Trophoblast cell (in vitro differentiated cells and primary cell): Measurements from ENCODE around the gene SLC2A10.
A peak's percentile ranks its signal among the peaks of the same experiment; 100 is the strongest.

Source experiments
- DNase-seq, 2 donors: peaks; one replicate each; pipeline ENCODE4 v3.0.0-alpha.2; 2016
- H2AFZ ChIP-seq: 2 replicates; pipeline ENCODE4 v1.6.1; 2013; ENCODE audit warnings: low read length, moderate library complexity, mild to moderate bottlenecking; ENCODE audit not compliant: insufficient read depth, poor library complexity
- H2AK5ac ChIP-seq: 2 replicates; pipeline ENCODE4 v1.6.1; 2013; ENCODE audit warnings: mild to moderate bottlenecking, low read length
- H2BK120ac ChIP-seq: 2 replicates; pipeline ENCODE4 v1.6.1; 2013; ENCODE audit warnings: low read length, mild to moderate bottlenecking, moderate library complexity; ENCODE audit not compliant: insufficient read depth, poor library complexity
- H2BK12ac ChIP-seq: 2 replicates; pipeline ENCODE4 v1.6.1; 2013; ENCODE audit warnings: mild to moderate bottlenecking, low read length, moderate library complexity
- H2BK5ac ChIP-seq: 2 replicates; pipeline ENCODE4 v1.6.1; 2013; ENCODE audit warnings: low read length, low read depth, moderate library complexity, mild to moderate bottlenecking; ENCODE audit not compliant: poor library complexity
- H3K14ac ChIP-seq: 2 replicates; pipeline ENCODE4 v1.6.1; 2013; ENCODE audit warnings: mild to moderate bottlenecking, low read length
- H3K18ac ChIP-seq: 2 replicates; pipeline ENCODE4 v1.6.1; 2013; ENCODE audit warnings: mild to moderate bottlenecking, low read length
- H3K23ac ChIP-seq: 2 replicates; pipeline ENCODE4 v1.6.1; 2013; ENCODE audit warnings: low read length
- H3K27ac ChIP-seq: 2 replicates; pipeline ENCODE4 v1.5.1; 2013; ENCODE audit warnings: low read depth, mild to moderate bottlenecking, inconsistent platforms, low read length, moderate library complexity
- H3K27me3 ChIP-seq: 2 replicates; pipeline ENCODE4 v1.6.1; 2013; ENCODE audit warnings: inconsistent platforms, mild to moderate bottlenecking, low read length, moderate library complexity; ENCODE audit not compliant: insufficient read depth
- H3K36me3 ChIP-seq, 2 experiments: 1 replicate in 1 of 2; 2 replicates in 1 of 2; pipeline ENCODE4 v1.6.1; 2013; ENCODE audit warnings: low read length in 2 of 2, mild to moderate bottlenecking in 2 of 2, moderate library complexity in 1 of 2; ENCODE audit not compliant: insufficient read depth in 2 of 2, control insufficient read depth in 1 of 2
- H3K4ac ChIP-seq: 2 replicates; pipeline ENCODE4 v1.6.1; 2013; ENCODE audit warnings: low read depth, mild to moderate bottlenecking, low read length, moderate library complexity
- H3K4me1 ChIP-seq, 2 experiments: 1 replicate in 1 of 2; 2 replicates in 1 of 2; pipeline ENCODE4 v1.6.1; 2013; ENCODE audit warnings: low read length in 2 of 2, mild to moderate bottlenecking in 2 of 2, moderate library complexity in 1 of 2; ENCODE audit not compliant: insufficient read depth in 2 of 2, control insufficient read depth in 1 of 2
- H3K4me2 ChIP-seq: 2 replicates; pipeline ENCODE4 v1.6.1; 2013; ENCODE audit warnings: inconsistent platforms, mild to moderate bottlenecking, low read length, moderate library complexity
- H3K4me3 ChIP-seq: 2 replicates; pipeline ENCODE4 v1.5.1; 2013; ENCODE audit warnings: mild to moderate bottlenecking, low read depth, low read length, inconsistent platforms
- H3K79me1 ChIP-seq: one replicate; pipeline ENCODE4 v1.6.1; 2013; ENCODE audit warnings: low read length
- H3K79me2 ChIP-seq: 2 replicates; pipeline ENCODE4 v1.6.1; 2013; ENCODE audit warnings: low read length, mild to moderate bottlenecking; ENCODE audit not compliant: control insufficient read depth, insufficient read depth, poor library complexity
- H3K9ac ChIP-seq: 2 replicates; pipeline ENCODE4 v1.6.1; 2013; ENCODE audit warnings: mild to moderate bottlenecking, low read length
- H3K9me3 ChIP-seq: 2 replicates; pipeline ENCODE4 v1.6.1; 2013; ENCODE audit warnings: low read depth, mild to moderate bottlenecking, control low read depth, inconsistent platforms, low read length; ENCODE audit not compliant: insufficient read depth
- H4K12ac ChIP-seq: 2 replicates; pipeline ENCODE4 v1.6.1; 2013; ENCODE audit warnings: low read depth, mild to moderate bottlenecking, low read length, moderate library complexity
- H4K8ac ChIP-seq: 2 replicates; pipeline ENCODE4 v1.6.1; 2013; ENCODE audit warnings: low read depth, mild to moderate bottlenecking, low read length, moderate library complexity
- H4K91ac ChIP-seq: one replicate; pipeline ENCODE4 v1.6.1; 2013; ENCODE audit warnings: low read depth, mild to moderate bottlenecking, low read length, moderate library complexity
- WGBS: extraction: QIAGEN DNeasy Blood & Tissue Kit; methylation state at CpG from one replicate; pipeline ENCODE4 v1.1.7; 2013; ENCODE audit warnings: missing lambda C conversion rate; ENCODE audit not compliant: insufficient read length, insufficient coverage; ENCODE audit errors: extremely low coverage; 5-methylcytosine and 5-hydroxymethylcytosine counted together

The SLC2A10 gene

GRCh38 chr20:46757135-46757534 lies 47.7 kb downstream of the SLC2A10 start:
- no peak overlapping the region for H3K23ac ChIP-seq
- no peak overlapping the region for H2BK12ac ChIP-seq
- no peak overlapping the region for H3K18ac ChIP-seq
- H4K12ac ChIP-seq: no peak overlapping the region
- no peaks in the 10 kb centered on the region for H3K27me3 ChIP-seq
- no peak for DNase-seq
- H4K8ac ChIP-seq: no peak overlapping the region
- no peak overlapping the region for H2AK5ac ChIP-seq
- H3K14ac ChIP-seq: no peak overlapping the region
- H3K36me3 ChIP-seq: no peaks in the 10 kb centered on the region
- no peaks in the 10 kb centered on the region for H3K79me1 ChIP-seq
- H3K79me2 ChIP-seq: no peaks in the 10 kb centered on the region
- no peak overlapping the region for H2AFZ ChIP-seq
- H3K4me2 ChIP-seq: no peak overlapping the region
- H2BK120ac ChIP-seq: no peak overlapping the region
- no peak overlapping the region for H3K27ac ChIP-seq
- no peak overlapping the region for H3K4me3 ChIP-seq
- H3K4me1 ChIP-seq: no peaks in the 10 kb centered on the region
- H4K91ac ChIP-seq: no peak overlapping the region
- WGBS: no CpG with 5 or more reads among the region's 9 CpGs
- H3K9me3 ChIP-seq: peaks cover 2% of the 10 kb centered on the region
- H2BK5ac ChIP-seq: no peak overlapping the region
- no peak overlapping the region for H3K4ac ChIP-seq
- no peak overlapping the region for H3K9ac ChIP-seq

- H3K36me3 ChIP-seq: no peaks in the 10 kb centered on the region
- no peak overlapping the region for H2AK5ac ChIP-seq
- H3K14ac ChIP-seq: no peak overlapping the region
- H3K27ac ChIP-seq: no peak overlapping the region
- H4K8ac ChIP-seq: no peak overlapping the region
- H2BK120ac ChIP-seq: no peak overlapping the region
- no peak overlapping the region for H3K4me3 ChIP-seq
- H3K23ac ChIP-seq: no peak overlapping the region
- DNase-seq: peak; percentile 25 to 71
- H3K4me1 ChIP-seq: no peaks in the 10 kb centered on the region
- H2BK5ac ChIP-seq: no peak overlapping the region
- no CpG with 5 or more reads among the region's 17 CpGs for WGBS
- H4K91ac ChIP-seq: no peak overlapping the region
- no peak overlapping the region for H3K4ac ChIP-seq
- no peaks in the 10 kb centered on the region for H3K27me3 ChIP-seq
- H3K18ac ChIP-seq: no peak overlapping the region
- H3K9me3 ChIP-seq: peaks cover 2% of the 10 kb centered on the region
- no peak overlapping the region for H4K12ac ChIP-seq
- no peaks in the 10 kb centered on the region for H3K79me2 ChIP-seq
- H3K79me1 ChIP-seq: no peaks in the 10 kb centered on the region
- H3K9ac ChIP-seq: no peak overlapping the region
- no peak overlapping the region for H3K4me2 ChIP-seq
- H2BK12ac ChIP-seq: no peak overlapping the region
- H2AFZ ChIP-seq: no peak overlapping the region
Measured at GRCh38 chr20:46757754-46758678, 48.6 kb downstream of the SLC2A10 start.

- Histone ChIP-seq H2BK5ac (no peak overlapping the region), H3K4me2 (no peak overlapping the region), H3K27me3 (no peaks in the 10 kb centered on the region), H3K79me1 (no peaks in the 10 kb centered on the region), H4K91ac (no peak overlapping the region), H3K9me3 (peaks cover 2% of the 10 kb centered on the region), H3K4me1 (no peaks in the 10 kb centered on the region), H3K18ac (no peak overlapping the region), H2AFZ (no peak overlapping the region), H3K79me2 (no peaks in the 10 kb centered on the region), H3K36me3 (no peaks in the 10 kb centered on the region), H3K23ac (no peak overlapping the region), H3K4me3 (no peak overlapping the region), H3K27ac (no peak overlapping the region), H4K8ac (no peak overlapping the region), H4K12ac (no peak overlapping the region), H2AK5ac (no peak overlapping the region), H3K4ac (no peak overlapping the region), H3K14ac (no peak overlapping the region), H2BK12ac (no peak overlapping the region), H3K9ac (no peak overlapping the region), H2BK120ac (no peak overlapping the region)
- WGBS: no CpG with 5 or more reads among the region's 6 CpGs
- DNase-seq: no peak
Measured at GRCh38 chr20:46758929-46759669, 49.6 kb downstream of the SLC2A10 start.

- Histone ChIP-seq H3K9ac (no peak overlapping the region), H3K18ac (no peak overlapping the region), H3K23ac (no peak overlapping the region), H3K4me2 (no peak overlapping the region), H3K4me3 (no peak overlapping the region), H3K27me3 (no peaks in the 10 kb centered on the region), H3K79me2 (no peaks in the 10 kb centered on the region), H3K27ac (no peak overlapping the region), H2AK5ac (no peak overlapping the region), H4K8ac (no peak overlapping the region), H2BK5ac (no peak overlapping the region), H2AFZ (no peak overlapping the region), H2BK12ac (no peak overlapping the region), H3K4ac (no peak overlapping the region), H3K79me1 (no peaks in the 10 kb centered on the region), H2BK120ac (no peak overlapping the region), H4K12ac (no peak overlapping the region), H3K14ac (no peak overlapping the region), H3K36me3 (no peaks in the 10 kb centered on the region), H3K4me1 (peaks cover 0 to 2% of the 10 kb centered on the region in 2 experiments), H4K91ac (no peak overlapping the region), H3K9me3 (peaks cover 2% of the 10 kb centered on the region)
- no CpG with 5 or more reads among the region's 9 CpGs for WGBS
- DNase-seq: no peak
Measured at GRCh38 chr20:46761566-46761965, 52.1 kb downstream of the SLC2A10 start.
